Large intestine (tissue), 3 donors: ENCODE results near the gene KCNC4. TPM values are rescaled to one million over a fixed set of nuclear protein-coding genes. Genes with fewer than 3 reads are reported as not detected.

Experiments used
- DNase-seq, 2 donors: peaks; one replicate each; pipeline versions ENCODE4 v3.0.0 to v3.0.0-alpha.2; 2013
- H3K27ac ChIP-seq: one replicate; pipeline ENCODE4 v1.5.1; 2013; ENCODE audit warnings: low read length
- H3K27me3 ChIP-seq: 2 replicates; pipeline ENCODE4 v1.6.1; 2013; ENCODE audit warnings: low read length; ENCODE audit not compliant: control insufficient read depth, insufficient read depth
- H3K36me3 ChIP-seq: 2 replicates; pipeline ENCODE4 v1.6.1; 2013; ENCODE audit warnings: low read length; ENCODE audit not compliant: control insufficient read depth, insufficient read depth
- H3K4me1 ChIP-seq: one replicate; pipeline ENCODE4 v1.6.1; 2013; ENCODE audit warnings: low read length; ENCODE audit not compliant: control insufficient read depth, insufficient read depth
- H3K4me3 ChIP-seq: one replicate; pipeline ENCODE4 v1.5.1; 2013; ENCODE audit warnings: low read length
- H3K9me3 ChIP-seq: one replicate; pipeline ENCODE4 v1.6.1; 2013; ENCODE audit warnings: mild to moderate bottlenecking, low read depth, low read length, moderate library complexity; ENCODE audit not compliant: control insufficient read depth
- WGBS: methylation state at CpG from one replicate; pipeline ENCODE4 v1.1.5; 2013; ENCODE audit warnings: low lambda C conversion rate; ENCODE audit not compliant: insufficient coverage; 5-methylcytosine and 5-hydroxymethylcytosine counted together
- polyA plus RNA-seq: library from polyadenylated mRNA; unstranded; fragments of 120-200 nt; gene quantifications from one replicate; pipeline ENCODE4 v1.2.1, GENCODE V29; 2013

KCNC4 gene
- polyA plus RNA-seq, 1 donor: 3.5 TPM

- Histone ChIP-seq H3K4me1 (no peaks in the 10 kb centered on the region), H3K27me3 (no peaks in the 10 kb centered on the region), H3K9me3 (no peaks in the 10 kb centered on the region), H3K27ac (no peak overlapping the region), H3K36me3 (peaks cover 2% of the 10 kb centered on the region), H3K4me3 (no peak overlapping the region)
- DNase-seq: no peak
- no CpG with 5 or more reads among the region's 2 CpGs for WGBS
These were observed 23.7 kb downstream of the KCNC4 start for GRCh38 chr1:110233861-110234260.

GRCh38 chr1:110234691-110235090, 24.6 kb downstream of the KCNC4 start:
- no peak for DNase-seq
- no CpG with 5 or more reads among the region's 5 CpGs for WGBS
- Histone ChIP-seq H3K27me3 (no peaks in the 10 kb centered on the region), H3K4me1 (no peaks in the 10 kb centered on the region), H3K27ac (no peak overlapping the region), H3K36me3 (peaks cover 2% of the 10 kb centered on the region), H3K4me3 (no peak overlapping the region), H3K9me3 (no peaks in the 10 kb centered on the region)

GRCh38 chr1:110235181-110235833, 25.2 kb downstream of the KCNC4 start:
- no peak for DNase-seq
- no CpG with 5 or more reads among the region's 13 CpGs for WGBS
- Histone ChIP-seq H3K36me3 (peaks cover 2% of the 10 kb centered on the region), H3K27ac (no peak overlapping the region), H3K9me3 (no peaks in the 10 kb centered on the region), H3K4me3 (no peak overlapping the region), H3K27me3 (no peaks in the 10 kb centered on the region), H3K4me1 (no peaks in the 10 kb centered on the region)

- Histone ChIP-seq H3K4me1 (no peaks in the 10 kb centered on the region), H3K4me3 (no peak overlapping the region), H3K9me3 (no peaks in the 10 kb centered on the region), H3K27me3 (no peaks in the 10 kb centered on the region), H3K36me3 (peaks cover 2% of the 10 kb centered on the region), H3K27ac (no peak overlapping the region)
- peak in 1 of 2 donors; percentile 26 for DNase-seq
- 40% methylated on average over 1 of the region's 11 CpGs for WGBS
These were observed 25.9 kb downstream of the KCNC4 start for GRCh38 chr1:110235834-110236682.

GRCh38 chr1:110237386-110238152, 27.5 kb downstream of the KCNC4 start:
- 92% methylated on average over 4 of the region's 13 CpGs for WGBS
- H3K27ac ChIP-seq: no peak overlapping the region
- no peak for DNase-seq

GRCh38 chr1:110239441-110240430, 29.6 kb downstream of the KCNC4 start:
- Histone ChIP-seq H3K27me3 (no peaks in the 10 kb centered on the region), H3K9me3 (no peaks in the 10 kb centered on the region), H3K36me3 (no peaks in the 10 kb centered on the region), H3K4me1 (no peaks in the 10 kb centered on the region), H3K4me3 (no peak overlapping the region), H3K27ac (no peak overlapping the region)
- DNase-seq: no peak
- WGBS: 93% methylated on average over 4 of the region's 11 CpGs

More at GRCh38 chr1:110237386-110238152, 27.5 kb downstream of the KCNC4 start:
- Histone ChIP-seq H3K27me3 (no peaks in the 10 kb centered on the region), H3K4me3 (no peak overlapping the region), H3K9me3 (no peaks in the 10 kb centered on the region), H3K36me3 (peaks cover under 1% of the 10 kb centered on the region), H3K4me1 (no peaks in the 10 kb centered on the region)

- Histone ChIP-seq H3K9me3 (no peaks in the 10 kb centered on the region), H3K36me3 (no peaks in the 10 kb centered on the region), H3K4me1 (no peaks in the 10 kb centered on the region), H3K27ac (no peak overlapping the region), H3K4me3 (no peak overlapping the region), H3K27me3 (peaks cover 3% of the 10 kb centered on the region)
- DNase-seq: peak in 1 of 2 donors; percentile 25
- no CpG with 5 or more reads among the region's 13 CpGs for WGBS
These were observed 30.5 kb downstream of the KCNC4 start for GRCh38 chr1:110240476-110241210.

GRCh38 chr1:110241516-110241915, 31.4 kb downstream of the KCNC4 start:
- no peak for DNase-seq
- no peaks in the 10 kb centered on the region for H3K9me3 ChIP-seq
- peaks cover 3% of the 10 kb centered on the region for H3K27me3 ChIP-seq
- H3K36me3 ChIP-seq: no peaks in the 10 kb centered on the region
- no peak overlapping the region for H3K4me3 ChIP-seq
- no peak overlapping the region for H3K27ac ChIP-seq
- no peaks in the 10 kb centered on the region for H3K4me1 ChIP-seq
- 70% methylated on average over 2 of the region's 2 CpGs for WGBS

- H3K4me1 ChIP-seq: no peaks in the 10 kb centered on the region
- no peak overlapping the region for H3K27ac ChIP-seq
- WGBS: no CpG with 5 or more reads among the region's 4 CpGs
- H3K36me3 ChIP-seq: no peaks in the 10 kb centered on the region
- H3K27me3 ChIP-seq: peaks cover 3% of the 10 kb centered on the region
- no peak for DNase-seq
- H3K4me3 ChIP-seq: no peak overlapping the region
- no peaks in the 10 kb centered on the region for H3K9me3 ChIP-seq
These were observed 31.9 kb downstream of the KCNC4 start for GRCh38 chr1:110242062-110242461.
